ENCODE data around the gene ADAMTSL3.

Gene ADAMTSL3, protein sequence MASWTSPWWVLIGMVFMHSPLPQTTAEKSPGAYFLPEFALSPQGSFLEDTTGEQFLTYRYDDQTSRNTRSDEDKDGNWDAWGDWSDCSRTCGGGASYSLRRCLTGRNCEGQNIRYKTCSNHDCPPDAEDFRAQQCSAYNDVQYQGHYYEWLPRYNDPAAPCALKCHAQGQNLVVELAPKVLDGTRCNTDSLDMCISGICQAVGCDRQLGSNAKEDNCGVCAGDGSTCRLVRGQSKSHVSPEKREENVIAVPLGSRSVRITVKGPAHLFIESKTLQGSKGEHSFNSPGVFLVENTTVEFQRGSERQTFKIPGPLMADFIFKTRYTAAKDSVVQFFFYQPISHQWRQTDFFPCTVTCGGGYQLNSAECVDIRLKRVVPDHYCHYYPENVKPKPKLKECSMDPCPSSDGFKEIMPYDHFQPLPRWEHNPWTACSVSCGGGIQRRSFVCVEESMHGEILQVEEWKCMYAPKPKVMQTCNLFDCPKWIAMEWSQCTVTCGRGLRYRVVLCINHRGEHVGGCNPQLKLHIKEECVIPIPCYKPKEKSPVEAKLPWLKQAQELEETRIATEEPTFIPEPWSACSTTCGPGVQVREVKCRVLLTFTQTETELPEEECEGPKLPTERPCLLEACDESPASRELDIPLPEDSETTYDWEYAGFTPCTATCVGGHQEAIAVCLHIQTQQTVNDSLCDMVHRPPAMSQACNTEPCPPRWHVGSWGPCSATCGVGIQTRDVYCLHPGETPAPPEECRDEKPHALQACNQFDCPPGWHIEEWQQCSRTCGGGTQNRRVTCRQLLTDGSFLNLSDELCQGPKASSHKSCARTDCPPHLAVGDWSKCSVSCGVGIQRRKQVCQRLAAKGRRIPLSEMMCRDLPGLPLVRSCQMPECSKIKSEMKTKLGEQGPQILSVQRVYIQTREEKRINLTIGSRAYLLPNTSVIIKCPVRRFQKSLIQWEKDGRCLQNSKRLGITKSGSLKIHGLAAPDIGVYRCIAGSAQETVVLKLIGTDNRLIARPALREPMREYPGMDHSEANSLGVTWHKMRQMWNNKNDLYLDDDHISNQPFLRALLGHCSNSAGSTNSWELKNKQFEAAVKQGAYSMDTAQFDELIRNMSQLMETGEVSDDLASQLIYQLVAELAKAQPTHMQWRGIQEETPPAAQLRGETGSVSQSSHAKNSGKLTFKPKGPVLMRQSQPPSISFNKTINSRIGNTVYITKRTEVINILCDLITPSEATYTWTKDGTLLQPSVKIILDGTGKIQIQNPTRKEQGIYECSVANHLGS (N-terminal part only)

DNA sequence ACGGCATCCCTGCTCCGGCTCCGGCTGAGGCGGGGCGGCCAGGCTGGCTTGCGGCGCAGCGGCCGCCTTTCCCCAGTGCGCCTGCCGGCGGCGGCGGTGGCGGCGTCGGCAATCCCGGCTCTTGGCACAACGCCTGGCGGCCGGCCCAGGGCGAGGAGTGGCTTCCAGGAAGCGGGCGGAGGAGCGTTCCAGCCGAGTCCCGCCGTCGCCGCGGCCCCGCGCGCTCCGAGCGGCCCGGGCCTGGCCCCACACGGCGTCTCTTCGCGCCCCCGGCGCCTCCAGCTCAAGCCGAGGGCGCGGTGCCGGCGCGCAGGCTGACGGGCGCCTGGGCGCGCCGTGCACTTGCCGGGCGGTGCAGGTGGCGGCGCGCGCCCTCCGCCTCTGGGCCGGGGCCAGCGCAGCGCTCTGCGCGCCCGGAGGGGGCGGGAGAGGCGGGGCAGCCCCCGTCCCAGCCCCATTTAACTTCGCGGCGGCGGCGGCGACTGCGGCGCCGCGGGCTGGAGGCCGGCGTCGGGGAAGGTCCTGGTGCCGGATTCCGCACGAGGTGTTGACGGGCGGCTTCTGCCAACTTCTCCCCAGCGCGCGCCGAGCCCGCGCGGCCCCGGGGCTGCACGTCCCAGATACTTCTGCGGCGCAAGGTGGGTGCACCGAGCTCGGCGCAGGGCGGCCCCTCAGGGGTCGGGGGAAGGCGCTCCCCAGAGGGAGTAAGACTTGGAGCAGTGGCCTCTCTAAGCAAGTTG, at the start of gene ADAMTSL3:
Gene ADAMTSL3, plus strand, starts transcription at position 485 of the 740 bp plus-strand sequence. CDS start 1,639 bp downstream, outside the sequence.
- DNase-seq (ENCODE audit: extremely low read depth, low read depth): no peak
- TF ChIP-seq, protein P1, sequence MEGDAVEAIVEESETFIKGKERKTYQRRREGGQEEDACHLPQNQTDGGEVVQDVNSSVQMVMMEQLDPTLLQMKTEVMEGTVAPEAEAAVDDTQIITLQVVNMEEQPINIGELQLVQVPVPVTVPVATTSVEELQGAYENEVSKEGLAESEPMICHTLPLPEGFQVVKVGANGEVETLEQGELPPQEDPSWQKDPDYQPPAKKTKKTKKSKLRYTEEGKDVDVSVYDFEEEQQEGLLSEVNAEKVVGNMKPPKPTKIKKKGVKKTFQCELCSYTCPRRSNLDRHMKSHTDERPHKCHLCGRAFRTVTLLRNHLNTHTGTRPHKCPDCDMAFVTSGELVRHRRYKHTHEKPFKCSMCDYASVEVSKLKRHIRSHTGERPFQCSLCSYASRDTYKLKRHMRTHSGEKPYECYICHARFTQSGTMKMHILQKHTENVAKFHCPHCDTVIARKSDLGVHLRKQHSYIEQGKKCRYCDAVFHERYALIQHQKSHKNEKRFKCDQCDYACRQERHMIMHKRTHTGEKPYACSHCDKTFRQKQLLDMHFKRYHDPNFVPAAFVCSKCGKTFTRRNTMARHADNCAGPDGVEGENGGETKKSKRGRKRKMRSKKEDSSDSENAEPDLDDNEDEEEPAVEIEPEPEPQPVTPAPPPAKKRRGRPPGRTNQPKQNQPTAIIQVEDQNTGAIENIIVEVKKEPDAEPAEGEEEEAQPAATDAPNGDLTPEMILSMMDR (IDR thresholded peaks at IDR 0.05; ENCODE audit: low read depth, low read length, missing control alignments): no peak
- no peak within 1 kb of the TSS for H3K4me3 ChIP-seq (replicated peaks; ENCODE audit: low read depth, low read length)

DNA sequence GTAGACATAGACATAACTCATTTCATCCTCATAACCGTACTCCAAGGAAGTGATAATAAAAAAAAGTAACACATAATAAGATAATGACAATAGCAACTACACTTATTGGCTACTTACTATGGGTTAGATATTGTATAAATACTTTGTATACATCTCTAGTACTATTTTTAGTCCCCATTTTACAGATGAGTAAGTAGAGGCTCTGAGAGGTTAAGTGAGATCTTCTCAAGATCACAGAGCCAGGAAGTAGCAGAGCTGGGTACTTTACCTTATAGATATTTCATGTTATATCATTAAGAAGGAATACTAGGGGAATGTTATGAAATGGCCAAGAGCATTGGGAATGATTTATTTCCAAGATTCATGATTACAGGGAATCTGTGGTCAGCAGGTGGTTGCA, 49.4 kb upstream of the ADAMTSL3 start:
- no peak overlapping the region for H3K4me3 ChIP-seq (replicated peaks; ENCODE audit: low read depth, low read length)
- DNase-seq (ENCODE audit: extremely low read depth, low read depth): no peak
- TF ChIP-seq, protein P1 (IDR thresholded peaks at IDR 0.05; ENCODE audit: low read depth, low read length, missing control alignments): no peak

DNA sequence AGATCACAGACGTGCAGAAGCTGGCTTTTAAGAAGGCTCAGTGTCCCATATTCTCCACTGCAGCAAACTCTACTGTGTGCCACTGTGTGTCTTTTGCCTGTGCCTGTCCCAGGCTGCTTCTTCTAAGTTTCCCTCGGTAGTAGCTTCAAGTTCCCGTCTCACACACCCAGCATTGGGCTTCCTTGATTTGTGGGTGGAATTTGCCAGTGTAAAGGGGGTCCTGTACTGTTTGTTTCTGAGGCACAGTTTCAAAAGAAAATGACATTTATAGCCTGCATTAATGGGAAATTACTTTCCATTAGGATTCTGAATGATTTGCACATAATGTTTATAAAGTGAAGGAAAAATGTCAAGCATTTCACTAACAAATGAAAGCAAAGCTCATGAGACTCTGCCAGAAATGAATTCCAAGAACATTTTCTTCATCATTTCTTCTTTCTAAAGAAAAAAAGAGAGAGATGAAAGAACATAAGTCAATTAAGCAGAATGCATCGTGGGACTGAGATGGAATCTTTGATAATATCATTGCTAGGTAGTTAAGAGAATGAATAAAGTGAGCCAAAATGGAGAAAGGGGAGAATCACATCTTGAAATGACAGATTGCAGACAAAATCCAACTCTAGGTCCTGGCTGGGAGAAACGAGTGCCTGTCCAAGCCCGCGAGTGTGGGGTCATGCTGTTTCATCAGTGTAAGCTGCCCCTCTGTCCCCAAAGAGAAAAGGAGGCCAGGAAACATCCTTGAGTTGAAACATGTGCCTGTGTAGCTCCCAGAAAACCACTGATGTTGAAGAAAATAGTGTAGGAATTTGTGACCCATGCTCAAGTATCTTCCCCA, 48.6 kb upstream of the ADAMTSL3 start:
- H3K4me3 ChIP-seq (replicated peaks; ENCODE audit: low read depth, low read length): no peak overlapping the region
- no peak for DNase-seq (ENCODE audit: extremely low read depth, low read depth)
- TF ChIP-seq, protein P1 (IDR thresholded peaks at IDR 0.05; ENCODE audit: low read depth, low read length, missing control alignments): no peak

DNA sequence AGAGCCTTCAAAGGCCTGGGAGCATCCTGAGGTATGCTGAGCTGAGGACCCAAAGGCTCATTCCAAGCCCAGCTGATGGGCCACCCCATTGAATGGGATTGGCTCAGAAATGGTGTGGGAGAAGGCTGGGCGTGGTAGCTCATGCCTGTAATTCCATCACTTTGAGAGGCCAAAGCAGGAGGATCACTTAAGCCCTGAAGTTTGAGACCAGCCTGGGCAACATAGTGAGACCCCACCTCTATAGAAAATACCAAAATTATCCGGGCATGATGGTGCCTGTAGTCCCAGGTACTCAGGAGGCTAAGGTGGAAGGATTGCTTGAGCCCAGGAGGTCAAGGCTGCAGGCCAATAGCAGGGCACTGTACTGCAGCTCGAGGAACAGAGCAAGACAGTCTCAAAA, 43.8 kb upstream of the ADAMTSL3 start:
- no peak for DNase-seq (ENCODE audit: extremely low read depth, low read depth)
- no peak overlapping the region for H3K4me3 ChIP-seq (replicated peaks; ENCODE audit: low read depth, low read length)
- TF ChIP-seq, protein P1 (IDR thresholded peaks at IDR 0.05; ENCODE audit: low read depth, low read length, missing control alignments): no peak

DNA sequence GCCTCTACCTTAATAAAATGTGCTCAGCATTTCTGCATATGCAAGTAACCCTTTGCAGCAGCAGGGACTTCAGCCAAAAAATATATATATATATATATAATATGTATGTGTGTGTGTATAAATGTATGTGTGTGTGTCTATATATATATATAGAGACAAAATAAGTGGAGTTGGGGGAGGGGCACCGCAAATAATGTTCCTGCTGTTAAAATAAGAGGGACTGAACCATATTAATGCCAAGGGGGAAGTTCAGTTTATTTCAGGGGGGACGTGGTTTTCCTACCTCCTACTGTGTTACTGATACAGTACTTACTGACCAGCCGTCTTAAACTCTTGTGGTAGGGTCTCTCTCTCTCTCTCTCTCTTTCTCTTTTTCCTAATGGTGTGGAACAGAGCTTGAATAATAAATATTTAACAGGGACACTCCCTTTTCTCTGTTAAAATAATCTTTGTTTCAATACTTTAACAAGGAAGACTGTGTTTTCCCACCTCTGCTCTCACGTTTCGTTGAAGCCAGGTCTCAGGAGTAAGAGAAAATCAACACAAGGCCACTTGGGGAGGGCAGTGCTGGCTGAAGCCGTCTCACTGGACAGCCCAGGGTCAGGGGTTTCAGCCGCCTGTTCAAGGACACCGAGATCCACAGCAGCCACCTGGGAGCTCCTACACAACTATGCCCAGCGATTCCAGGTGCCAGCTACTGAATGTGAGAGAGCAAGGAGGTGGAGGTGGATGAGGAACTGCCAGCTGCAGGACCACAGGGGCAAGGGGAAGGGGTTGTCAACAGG, 42.8 kb upstream of the ADAMTSL3 start:
- no peak overlapping the region for H3K4me3 ChIP-seq (replicated peaks; ENCODE audit: low read depth, low read length)
- no peak for DNase-seq (ENCODE audit: extremely low read depth, low read depth)
- TF ChIP-seq, protein P1 (IDR thresholded peaks at IDR 0.05; ENCODE audit: low read depth, low read length, missing control alignments): no peak

All from HFF-Myc (cell line).